Body of pancreas (tissue), 4 donors: Measurements from ENCODE around the gene ITGB4. TPM values are rescaled to one million over a fixed set of nuclear protein-coding genes. Genes with fewer than 3 reads are reported as not detected.
A peak's percentile ranks its signal among the peaks of the same experiment; 100 is the strongest.

Experiments used
- ATAC-seq: fragments of 150-250 bp; one replicate; pipeline ENCODE4 v1.9.1; 2016
- DNase-seq, 4 donors: peaks; one replicate each; pipeline ENCODE4 v3.0.0-alpha.2; 2019
- H3K27ac ChIP-seq, 4 donors: fragments of 200-600 bp; sonication (generic); 1 replicate in 3 of 4; 2 replicates in 1 of 4; pipeline versions ENCODE4 v1.5.1 to v1.6.1; 2016 to 2019; ENCODE audit warnings: mild to moderate bottlenecking in 1 of 4, mixed read lengths in 1 of 4, moderate library complexity in 1 of 4
- H3K27me3 ChIP-seq, 2 donors: fragments of 200-600 bp; sonication (generic); one replicate each; pipeline ENCODE4 v1.6.0; 2016; ENCODE audit warnings: mild to moderate bottlenecking in 1 of 2
- H3K36me3 ChIP-seq, 2 donors: fragments of 200-600 bp; sonication (generic); replicated peaks in 1 of 2; 2 replicates each; pipeline ENCODE4 v1.5.1; 2016; ENCODE audit warnings: low read depth in 2 of 2; ENCODE audit not compliant: insufficient read depth in 1 of 2
- H3K4me1 ChIP-seq: fragments of 200-600 bp; sonication (generic); one replicate; pipeline ENCODE4 v1.6.0; 2016
- H3K4me3 ChIP-seq, 2 donors: fragments of 200-600 bp; sonication (generic); 1 replicate in 1 of 2; 2 replicates in 1 of 2; pipeline ENCODE4 v1.5.1; 2016 to 2019
- H3K9me3 ChIP-seq, 3 donors: fragments of 200-600 bp; sonication (generic); 1 replicate in 2 of 3; 2 replicates in 1 of 3; pipeline ENCODE4 v1.5.1; 2016
- CTCF ChIP-seq, 7 experiments: fragments of 450-650 bp in 4 of 7; fragments of 200-600 bp in 3 of 7; sonication (generic) in 3 of 7; IDR thresholded peaks; one replicate each; pipeline ENCODE4 v1.5.1; 2016 to 2019; ENCODE audit warnings: antibody characterized with exemption in 7 of 7
- POLR2A ChIP-seq, 3 donors: fragments of 450-650 bp; IDR thresholded peaks; one replicate each; pipeline ENCODE4 v1.6.1; 2016; ENCODE audit warnings: antibody characterized with exemption in 3 of 3, mild to moderate bottlenecking in 2 of 3
- WGBS, 2 donors: methylation state at CpG; one replicate each; pipeline ENCODE4 v1.1.5; 2017; 5-methylcytosine and 5-hydroxymethylcytosine counted together
- intact Hi-C: fragments of 100-400 bp; cut with DNase I; formaldehyde crosslinking; loops from one replicate; pipeline ENCODE4 v1.15.1; 2023
- total RNA-seq, 2 donors: library from RNA; depleted of rRNA; stranded (reverse); fragments of >200 nt; gene quantifications; one replicate each; pipeline ENCODE4 v1.1.0, GENCODE V29; 2016

Gene ITGB4
- total RNA-seq, 2 donors from 2014 or later: 25.1 to 33.7 TPM

- TF ChIP-seq CTCF (IDR thresholded peaks at IDR 0.05) (no peak), POLR2A (IDR thresholded peaks at IDR 0.05) (no peak)
- no peak for ATAC-seq
- Histone ChIP-seq H3K27me3 (no peaks in the 10 kb centered on the region), H3K4me1 (no peaks in the 10 kb centered on the region), H3K9me3 (no peaks in the 10 kb centered on the region), H3K4me3 (no peak overlapping the region), H3K36me3 (no peaks in the 10 kb centered on the region), H3K27ac (no peak overlapping the region)
- WGBS, 2 donors: 63 to 73% methylated on average over 14 of the region's 14 CpGs
- DNase-seq: peak in 1 of 4 donors; percentile 53
- intact Hi-C loops: no loop called here
These were observed 17.1 kb downstream of the ITGB4 start for GRCh38 chr17:75738218-75738802.

- intact Hi-C loops: no loop called here
- WGBS, 2 donors: 89 to 91% methylated on average over 7 of the region's 7 CpGs
- Histone ChIP-seq H3K27ac (no peak overlapping the region), H3K4me1 (no peaks in the 10 kb centered on the region), H3K9me3 (no peaks in the 10 kb centered on the region), H3K4me3 (no peak overlapping the region), H3K27me3 (no peaks in the 10 kb centered on the region), H3K36me3 (no peaks in the 10 kb centered on the region)
- ATAC-seq (no peak), DNase-seq (no peak)
- TF ChIP-seq POLR2A (IDR thresholded peaks at IDR 0.05) (no peak), CTCF (IDR thresholded peaks at IDR 0.05) (no peak)
These were observed 17.9 kb downstream of the ITGB4 start for GRCh38 chr17:75739174-75739573.

- no peak overlapping the region for H3K27ac ChIP-seq
- no peak overlapping the region for H3K4me3 ChIP-seq
- intact Hi-C loops: no loop called here
- TF ChIP-seq CTCF (IDR thresholded peaks at IDR 0.05) (no peak), POLR2A (IDR thresholded peaks at IDR 0.05) (no peak)
- 90% methylated on average over 14 of the region's 14 CpGs; no CpG with 5 or more reads in 1 of the 2 donors for WGBS, 2 donors
- H3K36me3 ChIP-seq: no peaks in the 10 kb centered on the region
- ATAC-seq (no peak), DNase-seq (no peak)
- H3K4me1 ChIP-seq: no peaks in the 10 kb centered on the region
- H3K9me3 ChIP-seq: no peaks in the 10 kb centered on the region
- H3K27me3 ChIP-seq: no peaks in the 10 kb centered on the region
These were observed 18.5 kb downstream of the ITGB4 start for GRCh38 chr17:75739801-75740200.

GRCh38 chr17:75740215-75740614 lies 19.0 kb downstream of the ITGB4 start:
- WGBS, 2 donors: 89 to 92% methylated on average over 14 to 17 of the region's 17 CpGs
- ATAC-seq: no peak
- Histone ChIP-seq H3K27ac (no peak overlapping the region), H3K27me3 (no peaks in the 10 kb centered on the region), H3K36me3 (no peaks in the 10 kb centered on the region), H3K4me1 (no peaks in the 10 kb centered on the region), H3K9me3 (no peaks in the 10 kb centered on the region), H3K4me3 (no peak overlapping the region)
- DNase-seq: no peak
- intact Hi-C loops: no loop called here
- TF ChIP-seq CTCF (IDR thresholded peaks at IDR 0.05): no peak
- no peak for TF ChIP-seq POLR2A (IDR thresholded peaks at IDR 0.05)

GRCh38 chr17:75740631-75741077 lies 19.4 kb downstream of the ITGB4 start:
- Histone ChIP-seq H3K4me1 (no peaks in the 10 kb centered on the region), H3K36me3 (no peaks in the 10 kb centered on the region), H3K9me3 (no peaks in the 10 kb centered on the region), H3K27ac (no peak overlapping the region), H3K4me3 (no peak overlapping the region), H3K27me3 (no peaks in the 10 kb centered on the region)
- TF ChIP-seq CTCF (IDR thresholded peaks at IDR 0.05): no peak
- no peak for TF ChIP-seq POLR2A (IDR thresholded peaks at IDR 0.05)
- 82 to 93% methylated on average over 6 to 17 of the region's 17 CpGs for WGBS, 2 donors
- intact Hi-C loops: no loop called here
- ATAC-seq (no peak), DNase-seq (no peak)
